ENCODE data around the gene UROD.
"Not testable (repeated sequence)": the region's sequence is repeated elsewhere in the genome, so short reads cannot be mapped to it uniquely, and the experiment has no call there.

Gene UROD

GRCh38 chr1:45038661-45039364, 26.8 kb downstream of the UROD start:
- DNase-seq (ENCODE audit: low read depth): no peak

GRCh38 chr1:45040297-45040696, 28.2 kb downstream of the UROD start:
- no peak for DNase-seq (ENCODE audit: low read depth)

- no peak for DNase-seq (ENCODE audit: low read depth)
These were observed 31.0 kb downstream of the UROD start for GRCh38 chr1:45043094-45043493.

GRCh38 chr1:45044916-45045315, 32.9 kb downstream of the UROD start:
- DNase-seq (ENCODE audit: low read depth): no peak

- no peak for DNase-seq (ENCODE audit: low read depth)
These were observed 35.0 kb downstream of the UROD start for GRCh38 chr1:45047032-45047431.

GRCh38 chr1:45051005-45051772, 39.1 kb downstream of the UROD start:
- no peak for DNase-seq (ENCODE audit: low read depth)

- DNase-seq (ENCODE audit: low read depth): no peak
These were observed 45.5 kb downstream of the UROD start for GRCh38 chr1:45057542-45057941.

GRCh38 chr1:45059829-45060228, 47.8 kb downstream of the UROD start:
- no peak for DNase-seq (ENCODE audit: low read depth)

- not testable (repeated sequence) for DNase-seq (ENCODE audit: low read depth)
These were observed 50.4 kb downstream of the UROD start for GRCh38 chr1:45062463-45062862.

- DNase-seq (ENCODE audit: low read depth): no peak
These were observed 53.0 kb downstream of the UROD start for GRCh38 chr1:45065083-45065482.

Measured in activated T-helper 9 cell treated with anti-CD3 and anti-CD28 coated beads, Interleukin-2, amount 50 U/mL, for 16 hours (primary cell).